OCI-LY1 (cell line): Measurements from ENCODE around the gene CAT.

Source experiments
- CTCF ChIP-seq: fragments of 200-600 bp; sonication (generic), shearing (Covaris generic); IDR thresholded peaks from 2 replicates; pipeline ENCODE4 v1.5.1; 2017; ENCODE audit warnings: mild to moderate bottlenecking, antibody characterized with exemption, low read length, moderate library complexity, mixed read lengths
- EZH2 ChIP-seq: fragments of 200-600 bp; sonication (generic), shearing (Covaris generic); IDR thresholded peaks from 2 replicates; pipeline ENCODE4 v1.8.0; 2017; ENCODE audit warnings: borderline replicate concordance, mixed run types, mild to moderate bottlenecking, antibody characterized with exemption, low read length, moderate library complexity, mixed read lengths

DNA sequence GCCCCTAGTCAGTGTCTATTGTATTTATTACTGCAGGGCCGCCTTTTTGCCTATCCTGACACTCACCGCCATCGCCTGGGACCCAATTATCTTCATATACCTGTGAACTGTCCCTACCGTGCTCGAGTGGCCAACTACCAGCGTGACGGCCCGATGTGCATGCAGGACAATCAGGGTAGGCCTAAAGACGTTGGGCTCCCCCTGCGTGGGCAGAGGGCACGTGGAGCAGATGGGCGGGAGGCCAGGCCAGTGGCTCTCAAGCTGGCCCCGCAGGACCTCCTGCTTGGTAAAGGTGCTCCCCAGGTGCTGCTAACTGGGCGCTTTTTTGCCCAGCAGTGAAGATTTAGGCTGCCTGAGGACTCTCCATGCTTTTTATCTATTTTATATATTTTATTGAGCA, 22.5 kb downstream of the CAT start:
- no peak for TF ChIP-seq CTCF
- TF ChIP-seq EZH2 = no peak
